Activated CD8-positive, alpha-beta T cell treated with anti-CD3 and anti-CD28 coated beads, Interleukin-2, amount 10 ng/mL, durations not matched to agents 7 days and 5 days (primary cell): ENCODE results near the gene CAPN11. TPM values are rescaled to one million over a fixed set of nuclear protein-coding genes. Genes with fewer than 3 reads are reported as not detected.
A peak's percentile ranks its signal among the peaks of the same experiment; 100 is the strongest.
"Not testable (repeated sequence)": the region's sequence is repeated elsewhere in the genome, so short reads cannot be mapped to it uniquely, and the experiment has no call there.

Experiments
- ATAC-seq: fragments of 150-1000 bp; cut with Tn5 transposase; one replicate; pipeline ENCODE4 v1.10.0; 2021; ENCODE audit warnings: moderate library complexity
- CTCF ChIA-PET: fragments of 350-600 bp; sonication (Branson Sonifier 250); formaldehyde crosslinking; loops from one replicate; lab custom pipeline; 2021; ENCODE audit warnings: antibody characterized with exemption; lab: Charles Lee
- POLR2A ChIA-PET: fragments of 350-600 bp; sonication (Branson Sonifier 250); formaldehyde crosslinking; loops from one replicate; lab custom pipeline; 2021; ENCODE audit warnings: antibody characterized with exemption; lab: Charles Lee
- DNase-seq: peaks from one replicate; pipeline ENCODE4 v3.0.0-alpha.2; 2020
- H3K27ac Mint-ChIP-seq: one replicate; pipeline ENCODE4 v1.8.0; 2021; ENCODE audit warnings: mild to moderate bottlenecking, mixed read lengths
- H3K27me3 Mint-ChIP-seq: one replicate; pipeline ENCODE4 v1.8.0; 2021; ENCODE audit warnings: low read depth, mixed read lengths
- H3K36me3 Mint-ChIP-seq: one replicate; pipeline ENCODE4 v1.8.0; 2021; ENCODE audit warnings: low read depth, mixed read lengths
- H3K4me1 Mint-ChIP-seq: one replicate; pipeline ENCODE4 v1.8.0; 2021; ENCODE audit warnings: low read depth, mixed read lengths
- H3K4me3 Mint-ChIP-seq: one replicate; pipeline ENCODE4 v1.8.0; 2021; ENCODE audit warnings: mild to moderate bottlenecking, mixed read lengths
- H3K9me3 Mint-ChIP-seq: one replicate; pipeline ENCODE4 v1.8.0; 2022; ENCODE audit warnings: mixed read lengths; ENCODE audit not compliant: insufficient read depth
- total RNA-seq, 2 experiments: library from RNA; stranded (reverse); gene quantifications; one replicate each; pipeline ENCODE4 v1.2.3, GENCODE V29; 2021

Gene CAPN11
- total RNA-seq, 2 experiments from 2014 or later: 0.58 to 0.70 TPM

DNA sequence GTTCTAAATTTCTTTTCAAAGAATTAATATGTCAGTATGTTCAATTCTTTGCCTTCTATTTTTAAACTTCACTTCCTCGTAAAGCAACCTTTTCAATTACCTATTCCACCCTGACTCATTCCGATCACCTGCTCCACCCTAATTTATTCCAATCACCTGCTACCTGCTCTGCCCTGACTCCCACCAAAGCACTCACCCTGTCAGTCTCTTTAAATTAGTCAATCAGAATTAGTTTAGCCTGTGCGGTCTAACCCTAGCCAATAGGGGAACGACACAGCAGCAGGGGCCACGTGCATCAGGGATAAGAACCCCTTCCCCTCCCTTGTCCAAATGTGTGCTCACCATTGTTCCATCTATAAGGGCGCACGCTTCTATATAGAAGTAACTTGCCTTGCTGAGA is 26.7 kb downstream of the CAPN11 start:
- H3K4me1 Mint-ChIP-seq, DNase-seq, H3K27ac Mint-ChIP-seq, H3K27me3 Mint-ChIP-seq, H3K36me3 Mint-ChIP-seq, H3K9me3 Mint-ChIP-seq, ATAC-seq, H3K4me3 Mint-ChIP-seq: not testable (repeated sequence)
- ChIA-PET POLR2A (interaction anchor here (0.6 to 1.4 kb wide), 2 partner anchors 13 to 60 kb away, joined by 3 to 5 read pairs; no protein-coding TSS in a partner anchor), CTCF (interaction anchor here (2.6 kb wide), 1 partner anchor 13 kb away, joined by 13 read pairs; no protein-coding TSS in a partner anchor)

DNA sequence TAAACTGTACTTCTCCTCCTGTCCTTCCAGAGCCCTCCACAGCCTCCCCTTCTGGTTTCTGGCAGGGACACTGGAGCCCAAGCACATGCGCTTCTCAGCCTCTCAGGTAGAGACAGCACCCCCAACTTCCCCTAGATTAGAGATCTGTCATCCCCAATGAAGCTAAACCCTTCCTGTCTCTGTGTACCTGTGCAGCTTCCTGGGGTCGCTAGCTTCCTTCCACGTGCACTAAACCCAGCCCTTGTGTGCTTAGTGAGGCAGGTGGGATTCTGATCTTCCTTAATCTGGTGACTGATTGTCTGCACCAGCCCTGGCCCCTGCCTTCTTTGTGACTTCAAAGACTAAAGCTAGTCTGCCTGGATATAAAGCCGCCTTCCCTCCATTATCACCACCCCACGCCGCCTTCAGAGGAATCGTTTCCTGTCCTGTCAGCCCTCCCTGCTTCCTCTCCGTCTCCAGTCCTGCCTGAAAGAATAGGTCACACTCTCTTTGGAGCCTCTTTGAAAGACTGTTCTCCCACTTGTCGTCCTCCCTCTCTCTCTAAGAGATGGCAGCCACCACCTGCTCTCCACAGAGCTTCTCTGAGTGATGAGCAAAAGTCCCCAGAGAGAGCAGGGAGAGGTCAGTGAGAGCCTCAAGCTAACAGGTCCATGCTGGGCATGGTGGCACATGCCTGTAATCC is 27.5 kb downstream of the CAPN11 start:
- DNase-seq: no peak
- POLR2A ChIA-PET: interaction anchor here (0.6 to 1.4 kb wide), 2 partner anchors 12 to 60 kb away, joined by 3 to 5 read pairs; no protein-coding TSS in a partner anchor
- Mint-ChIP-seq H3K9me3 (no peaks in the 10 kb centered on the region), H3K36me3 (no peaks in the 10 kb centered on the region), H3K27me3 (peaks cover 5% of the 10 kb centered on the region), H3K4me3 (no peak overlapping the region), H3K27ac (peak overlapping the region; percentile 58), H3K4me1 (peaks cover 7% of the 10 kb centered on the region)
- CTCF ChIA-PET: interaction anchor here (2.6 kb wide), 1 partner anchor 14 kb away, joined by 13 read pairs; no protein-coding TSS in a partner anchor
- ATAC-seq: peak; percentile 46

DNA sequence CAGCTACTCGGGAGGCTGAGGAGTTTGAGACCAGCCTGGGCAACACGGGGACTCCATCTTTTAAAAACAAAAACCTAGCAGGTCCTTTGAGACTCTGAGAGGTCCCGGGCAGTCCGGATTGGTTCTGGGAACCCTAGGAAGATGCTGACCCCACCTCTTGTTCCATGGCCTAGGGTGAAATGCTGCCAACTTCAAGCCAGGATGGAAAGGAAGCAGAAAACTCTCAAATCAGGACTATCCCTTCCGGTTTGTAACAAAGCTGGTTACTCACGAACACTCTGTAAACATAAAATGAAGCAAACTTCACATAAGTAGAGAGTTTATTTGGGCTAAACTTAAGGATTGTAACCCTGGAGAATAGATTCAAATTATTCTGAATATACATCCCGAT is 28.0 kb downstream of the CAPN11 start:
- ATAC-seq: no peak

DNA sequence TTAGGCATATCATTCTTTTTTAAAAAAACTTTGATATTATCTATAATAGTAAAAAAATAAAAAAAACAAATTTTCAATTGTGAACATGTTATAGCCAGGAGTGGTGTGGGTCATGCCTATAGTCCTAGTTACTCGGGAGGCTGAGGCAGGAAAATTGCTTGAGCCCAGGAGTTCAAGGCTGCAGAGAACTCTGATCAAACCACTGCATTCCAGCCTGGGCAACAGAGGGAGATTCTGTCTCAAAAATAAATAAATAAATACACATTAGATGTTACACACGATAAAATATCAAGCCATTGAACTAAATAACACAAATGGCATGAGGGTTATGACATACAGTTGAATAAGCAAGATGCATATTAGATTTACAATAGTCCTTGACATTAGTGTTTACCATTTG is 30.2 kb downstream of the CAPN11 start:
- no peak overlapping the region for H3K27ac Mint-ChIP-seq
- ChIA-PET CTCF (interaction anchor here (0.9 to 1.1 kb wide), 2 partner anchors 16 to 24 kb away, joined by 3 read pairs; no protein-coding TSS in a partner anchor), POLR2A (no interaction called here)
- H3K9me3 Mint-ChIP-seq: no peaks in the 10 kb centered on the region
- peaks cover 10% of the 10 kb centered on the region for H3K4me1 Mint-ChIP-seq
- DNase-seq (no peak), ATAC-seq (no peak)
- no peak overlapping the region for H3K4me3 Mint-ChIP-seq
- H3K27me3 Mint-ChIP-seq: peaks cover 7% of the 10 kb centered on the region
- no peaks in the 10 kb centered on the region for H3K36me3 Mint-ChIP-seq

More for the DNA sequence above, 28.0 kb downstream of the CAPN11 start:
- DNase-seq: no peak
- Mint-ChIP-seq H3K36me3 (no peaks in the 10 kb centered on the region), H3K4me3 (no peak overlapping the region), H3K27ac (no peak overlapping the region), H3K4me1 (peaks cover 7% of the 10 kb centered on the region), H3K9me3 (no peaks in the 10 kb centered on the region), H3K27me3 (peaks cover 5% of the 10 kb centered on the region)
- CTCF ChIA-PET: interaction anchor here (2.6 kb wide), 1 partner anchor 14 kb away, joined by 13 read pairs; no protein-coding TSS in a partner anchor
- POLR2A ChIA-PET: interaction anchor here (1.4 kb wide), 1 partner anchor 59 kb away, joined by 3 read pairs; no protein-coding TSS in a partner anchor

DNA sequence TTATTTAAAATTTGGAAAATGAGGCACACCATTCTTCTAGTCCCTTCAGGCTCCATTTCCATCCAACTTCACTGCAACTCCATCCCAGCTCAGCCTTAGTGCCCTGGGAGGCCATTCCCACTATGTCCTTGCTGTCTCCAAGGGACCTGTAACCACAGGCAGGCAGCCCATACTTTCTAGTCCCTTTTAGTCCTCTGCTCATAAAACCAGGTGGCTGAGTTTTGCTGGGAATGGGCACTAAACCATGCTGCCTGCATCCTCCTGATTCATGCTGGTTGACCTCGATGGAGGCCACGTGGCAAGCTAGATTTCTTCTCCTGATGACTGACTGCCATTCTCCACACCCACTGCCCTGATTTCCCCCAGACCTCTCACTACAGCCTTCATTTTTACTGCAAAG is 30.6 kb downstream of the CAPN11 start:
- ChIA-PET CTCF (interaction anchor here (0.9 to 1.1 kb wide), 2 partner anchors 16 to 23 kb away, joined by 3 read pairs; no protein-coding TSS in a partner anchor), POLR2A (no interaction called here)
- Mint-ChIP-seq H3K4me1 (peaks cover 10% of the 10 kb centered on the region), H3K4me3 (no peak overlapping the region), H3K36me3 (no peaks in the 10 kb centered on the region), H3K27ac (no peak overlapping the region), H3K9me3 (no peaks in the 10 kb centered on the region), H3K27me3 (peaks cover 7% of the 10 kb centered on the region)
- DNase-seq (no peak), ATAC-seq (no peak)

DNA sequence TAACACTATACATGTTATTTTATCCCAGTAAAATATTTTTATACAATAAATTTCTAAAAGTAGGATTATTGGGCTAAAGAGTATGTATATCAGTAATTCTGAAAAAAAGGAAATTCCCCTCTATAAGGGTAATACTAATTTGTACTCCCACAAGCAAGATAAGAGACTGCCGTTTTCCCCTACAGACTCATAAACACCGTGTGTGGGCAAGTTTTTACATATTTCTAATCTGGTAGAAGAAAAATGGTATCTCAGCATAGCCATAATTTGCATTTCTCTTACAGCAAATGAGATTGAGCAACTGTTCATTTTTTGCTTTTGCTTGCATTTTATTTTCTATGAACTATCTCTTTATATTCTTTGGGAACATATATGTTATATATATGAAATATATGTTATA is 32.1 kb downstream of the CAPN11 start:
- Mint-ChIP-seq H3K27me3 (peaks cover 7% of the 10 kb centered on the region), H3K9me3 (no peaks in the 10 kb centered on the region), H3K27ac (no peak overlapping the region), H3K4me3 (no peak overlapping the region), H3K36me3 (no peaks in the 10 kb centered on the region), H3K4me1 (peaks cover 10% of the 10 kb centered on the region)
- DNase-seq (no peak), ATAC-seq (no peak)
- POLR2A ChIA-PET: no interaction called here
- CTCF ChIA-PET: no interaction called here

DNA sequence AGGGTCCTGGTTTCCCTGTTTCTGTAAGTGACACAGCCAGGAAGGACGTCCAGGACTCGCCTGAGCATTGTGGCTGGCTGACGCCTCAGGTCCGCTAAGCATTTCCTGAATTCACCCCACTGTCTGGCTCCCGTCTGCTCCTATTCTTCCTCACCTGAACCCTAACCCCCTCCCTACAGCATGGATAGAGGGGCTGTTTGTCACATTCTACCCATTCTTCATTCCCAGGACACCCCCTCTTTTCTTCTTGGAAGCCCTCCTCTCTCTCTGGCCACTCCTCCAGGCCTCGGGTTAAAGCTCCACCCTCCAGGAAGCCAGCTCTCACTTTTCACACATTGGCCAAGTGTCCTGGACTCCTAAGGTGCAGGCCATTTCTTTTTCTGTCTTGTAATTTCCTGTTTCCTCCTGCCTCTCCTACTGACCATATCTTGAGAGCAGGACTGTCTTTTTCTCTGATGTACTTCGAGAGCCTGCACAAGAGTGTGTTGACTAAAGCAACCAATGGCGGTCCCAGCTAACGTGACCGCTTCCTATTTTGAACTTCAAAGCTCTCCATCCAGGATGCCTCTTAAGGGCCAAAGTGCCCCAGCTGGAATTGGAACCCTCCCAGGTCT is 33.9 kb downstream of the CAPN11 start:
- H3K4me1 Mint-ChIP-seq: peaks cover 2% of the 10 kb centered on the region
- peaks cover 7% of the 10 kb centered on the region for H3K27me3 Mint-ChIP-seq
- POLR2A ChIA-PET: no interaction called here
- H3K36me3 Mint-ChIP-seq: no peaks in the 10 kb centered on the region
- no peaks in the 10 kb centered on the region for H3K9me3 Mint-ChIP-seq
- ATAC-seq (no peak), DNase-seq (no peak)
- CTCF ChIA-PET: interaction anchor here (1.9 kb wide), 1 partner anchor 21 kb away, joined by 5 read pairs; no protein-coding TSS in a partner anchor
- no peak overlapping the region for H3K27ac Mint-ChIP-seq
- no peak overlapping the region for H3K4me3 Mint-ChIP-seq

DNA sequence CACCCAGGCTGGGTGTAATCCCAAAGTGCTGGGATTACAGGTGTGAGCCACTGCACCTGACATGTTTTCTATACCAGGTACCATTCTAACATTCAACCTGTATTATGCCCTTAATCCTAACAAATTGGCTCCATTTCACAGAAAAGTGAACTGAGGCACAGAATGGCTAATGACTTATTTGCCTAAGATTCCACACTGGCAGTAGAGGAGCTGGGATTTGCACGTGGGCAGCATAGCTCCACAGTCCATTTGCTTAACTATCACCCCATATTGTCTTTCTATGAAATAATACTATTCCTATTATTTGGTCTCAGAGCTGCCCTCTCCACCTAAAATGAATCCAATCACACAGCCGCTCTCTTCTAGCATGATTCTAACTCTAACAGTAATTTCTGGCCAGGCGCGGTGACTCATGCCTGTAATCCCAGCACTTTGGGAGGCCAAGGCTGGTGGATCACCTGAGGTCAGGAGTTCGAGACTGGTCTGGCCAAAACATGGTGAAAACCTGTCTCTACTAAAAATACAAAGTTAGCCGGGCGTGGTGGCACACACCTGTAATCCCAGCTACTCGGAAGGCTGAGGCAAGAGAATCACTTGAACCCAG is 34.8 kb downstream of the CAPN11 start:
- H3K36me3 Mint-ChIP-seq: no peaks in the 10 kb centered on the region
- CTCF ChIA-PET: interaction anchor here (1.9 kb wide), 1 partner anchor 21 kb away, joined by 5 read pairs; no protein-coding TSS in a partner anchor

DNA sequence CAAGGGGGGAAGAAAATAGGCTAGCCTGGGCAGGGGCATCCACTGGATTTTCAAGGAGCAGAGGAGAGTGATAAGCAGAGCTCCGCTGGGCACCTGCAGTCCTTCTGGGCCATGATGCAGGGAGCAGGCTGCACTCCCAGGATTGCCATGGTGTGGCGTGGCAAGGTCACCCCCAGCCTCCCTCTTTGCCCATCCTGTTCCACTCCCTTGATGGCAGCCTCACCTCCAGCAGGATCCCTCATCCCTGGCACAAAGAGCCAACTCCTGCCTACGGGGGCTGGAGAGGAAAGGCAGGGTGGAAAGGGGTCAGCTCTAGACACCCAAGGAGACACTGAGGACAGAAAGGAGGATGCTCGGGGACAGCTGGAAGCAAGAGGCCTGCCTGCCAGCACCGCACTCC is 35.7 kb downstream of the CAPN11 start:
- peaks cover 5% of the 10 kb centered on the region for H3K27me3 Mint-ChIP-seq
- CTCF ChIA-PET: no interaction called here
- H3K27ac Mint-ChIP-seq: no peak overlapping the region
- POLR2A ChIA-PET: no interaction called here
- no peak for DNase-seq
- peaks cover 2% of the 10 kb centered on the region for H3K4me1 Mint-ChIP-seq
- no peaks in the 10 kb centered on the region for H3K36me3 Mint-ChIP-seq
- no peak overlapping the region for H3K4me3 Mint-ChIP-seq
- no peak for ATAC-seq
- H3K9me3 Mint-ChIP-seq: no peaks in the 10 kb centered on the region

More for the DNA sequence above, 34.8 kb downstream of the CAPN11 start:
- Mint-ChIP-seq H3K4me3 (no peak overlapping the region), H3K9me3 (no peaks in the 10 kb centered on the region), H3K27ac (no peak overlapping the region), H3K27me3 (peaks cover 7% of the 10 kb centered on the region), H3K4me1 (peaks cover 2% of the 10 kb centered on the region)
- no peak for ATAC-seq
- no peak for DNase-seq
- POLR2A ChIA-PET: no interaction called here

DNA sequence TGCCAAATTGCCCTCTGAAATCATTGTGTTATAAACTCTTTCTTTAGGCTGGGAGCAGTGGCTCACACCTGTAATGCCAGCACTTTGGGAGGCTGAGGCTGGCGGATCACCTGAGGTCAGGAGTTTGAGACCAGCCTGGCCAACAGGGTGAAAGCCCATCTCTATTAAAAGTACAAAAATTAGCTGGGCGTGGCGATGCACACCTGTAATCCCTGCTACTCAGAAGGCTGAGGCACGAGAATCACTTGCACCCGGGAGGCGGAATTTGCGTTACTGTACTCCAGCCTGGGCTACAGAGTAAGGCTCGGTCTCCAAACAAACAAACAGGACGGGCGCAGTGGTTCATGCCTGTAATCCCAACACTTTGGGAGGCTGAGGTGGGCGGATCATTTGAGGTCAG is 37.7 kb downstream of the CAPN11 start:
- H3K4me3 Mint-ChIP-seq, H3K9me3 Mint-ChIP-seq, ATAC-seq, POLR2A ChIA-PET, H3K27me3 Mint-ChIP-seq, CTCF ChIA-PET, H3K36me3 Mint-ChIP-seq, H3K4me1 Mint-ChIP-seq, DNase-seq, H3K27ac Mint-ChIP-seq: not testable (repeated sequence)

DNA sequence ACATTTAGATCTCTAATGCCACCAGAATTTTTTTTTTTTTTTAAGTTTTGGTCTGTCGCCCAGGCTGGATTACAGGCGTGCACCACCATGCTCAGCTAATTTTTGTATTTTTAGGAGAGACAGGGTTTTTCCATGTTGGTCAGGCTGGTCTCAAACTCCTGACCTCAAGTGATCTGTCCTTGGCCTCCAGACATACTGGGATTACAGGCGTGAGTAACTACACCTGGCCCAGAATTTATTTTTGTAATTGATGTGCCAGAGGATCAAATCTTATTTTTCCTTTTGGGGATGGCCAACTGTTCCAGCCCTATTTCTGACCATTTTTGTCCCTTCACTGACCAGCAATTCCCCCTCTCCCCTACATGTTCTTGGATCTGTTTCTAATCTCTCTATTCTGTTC is 40.1 kb downstream of the CAPN11 start:
- no peak for DNase-seq
- POLR2A ChIA-PET: interaction anchor here (0.6 kb wide), 1 partner anchor 13 kb away, joined by 5 read pairs; no protein-coding TSS in a partner anchor

More for the DNA sequence above, 40.1 kb downstream of the CAPN11 start:
- CTCF ChIA-PET: no interaction called here
- no peaks in the 10 kb centered on the region for H3K9me3 Mint-ChIP-seq
- no peak overlapping the region for H3K4me3 Mint-ChIP-seq
- H3K27ac Mint-ChIP-seq: no peak overlapping the region
- no peaks in the 10 kb centered on the region for H3K27me3 Mint-ChIP-seq
- H3K36me3 Mint-ChIP-seq: no peaks in the 10 kb centered on the region
- no peaks in the 10 kb centered on the region for H3K4me1 Mint-ChIP-seq
- ATAC-seq: no peak
